ENCODE measurements around the gene ELF3. TPM values are rescaled to one million over a fixed set of nuclear protein-coding genes. Genes with fewer than 3 reads are reported as not detected.

Gene ELF3
- total and polyA plus RNA-seq, 2 of the 8 experiments (the other 6 are each of a cell fraction or from before 2014, with no cell fraction given): 17.3 to 25.0 TPM

DNA sequence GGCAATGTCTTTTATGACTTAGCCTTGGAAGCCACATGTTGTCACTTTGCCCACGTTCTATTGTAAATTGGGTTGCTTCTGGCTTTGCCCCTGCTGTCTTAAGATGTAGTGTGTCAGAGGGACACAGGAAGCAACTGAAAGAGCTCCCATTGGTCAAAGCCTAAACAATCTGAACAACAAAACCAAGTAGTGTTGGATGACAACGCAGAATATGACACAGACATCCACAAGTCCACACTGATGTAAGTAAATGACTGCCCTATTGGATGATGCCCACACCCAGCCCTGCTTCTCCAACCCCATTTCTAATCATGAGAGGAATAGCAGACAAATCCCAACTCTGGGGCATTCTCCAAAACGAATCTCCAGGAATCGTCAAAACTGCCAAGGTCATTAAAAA lies 50.7 kb downstream of the ELF3 start (continued):
- TF ChIP-seq, protein P1, sequence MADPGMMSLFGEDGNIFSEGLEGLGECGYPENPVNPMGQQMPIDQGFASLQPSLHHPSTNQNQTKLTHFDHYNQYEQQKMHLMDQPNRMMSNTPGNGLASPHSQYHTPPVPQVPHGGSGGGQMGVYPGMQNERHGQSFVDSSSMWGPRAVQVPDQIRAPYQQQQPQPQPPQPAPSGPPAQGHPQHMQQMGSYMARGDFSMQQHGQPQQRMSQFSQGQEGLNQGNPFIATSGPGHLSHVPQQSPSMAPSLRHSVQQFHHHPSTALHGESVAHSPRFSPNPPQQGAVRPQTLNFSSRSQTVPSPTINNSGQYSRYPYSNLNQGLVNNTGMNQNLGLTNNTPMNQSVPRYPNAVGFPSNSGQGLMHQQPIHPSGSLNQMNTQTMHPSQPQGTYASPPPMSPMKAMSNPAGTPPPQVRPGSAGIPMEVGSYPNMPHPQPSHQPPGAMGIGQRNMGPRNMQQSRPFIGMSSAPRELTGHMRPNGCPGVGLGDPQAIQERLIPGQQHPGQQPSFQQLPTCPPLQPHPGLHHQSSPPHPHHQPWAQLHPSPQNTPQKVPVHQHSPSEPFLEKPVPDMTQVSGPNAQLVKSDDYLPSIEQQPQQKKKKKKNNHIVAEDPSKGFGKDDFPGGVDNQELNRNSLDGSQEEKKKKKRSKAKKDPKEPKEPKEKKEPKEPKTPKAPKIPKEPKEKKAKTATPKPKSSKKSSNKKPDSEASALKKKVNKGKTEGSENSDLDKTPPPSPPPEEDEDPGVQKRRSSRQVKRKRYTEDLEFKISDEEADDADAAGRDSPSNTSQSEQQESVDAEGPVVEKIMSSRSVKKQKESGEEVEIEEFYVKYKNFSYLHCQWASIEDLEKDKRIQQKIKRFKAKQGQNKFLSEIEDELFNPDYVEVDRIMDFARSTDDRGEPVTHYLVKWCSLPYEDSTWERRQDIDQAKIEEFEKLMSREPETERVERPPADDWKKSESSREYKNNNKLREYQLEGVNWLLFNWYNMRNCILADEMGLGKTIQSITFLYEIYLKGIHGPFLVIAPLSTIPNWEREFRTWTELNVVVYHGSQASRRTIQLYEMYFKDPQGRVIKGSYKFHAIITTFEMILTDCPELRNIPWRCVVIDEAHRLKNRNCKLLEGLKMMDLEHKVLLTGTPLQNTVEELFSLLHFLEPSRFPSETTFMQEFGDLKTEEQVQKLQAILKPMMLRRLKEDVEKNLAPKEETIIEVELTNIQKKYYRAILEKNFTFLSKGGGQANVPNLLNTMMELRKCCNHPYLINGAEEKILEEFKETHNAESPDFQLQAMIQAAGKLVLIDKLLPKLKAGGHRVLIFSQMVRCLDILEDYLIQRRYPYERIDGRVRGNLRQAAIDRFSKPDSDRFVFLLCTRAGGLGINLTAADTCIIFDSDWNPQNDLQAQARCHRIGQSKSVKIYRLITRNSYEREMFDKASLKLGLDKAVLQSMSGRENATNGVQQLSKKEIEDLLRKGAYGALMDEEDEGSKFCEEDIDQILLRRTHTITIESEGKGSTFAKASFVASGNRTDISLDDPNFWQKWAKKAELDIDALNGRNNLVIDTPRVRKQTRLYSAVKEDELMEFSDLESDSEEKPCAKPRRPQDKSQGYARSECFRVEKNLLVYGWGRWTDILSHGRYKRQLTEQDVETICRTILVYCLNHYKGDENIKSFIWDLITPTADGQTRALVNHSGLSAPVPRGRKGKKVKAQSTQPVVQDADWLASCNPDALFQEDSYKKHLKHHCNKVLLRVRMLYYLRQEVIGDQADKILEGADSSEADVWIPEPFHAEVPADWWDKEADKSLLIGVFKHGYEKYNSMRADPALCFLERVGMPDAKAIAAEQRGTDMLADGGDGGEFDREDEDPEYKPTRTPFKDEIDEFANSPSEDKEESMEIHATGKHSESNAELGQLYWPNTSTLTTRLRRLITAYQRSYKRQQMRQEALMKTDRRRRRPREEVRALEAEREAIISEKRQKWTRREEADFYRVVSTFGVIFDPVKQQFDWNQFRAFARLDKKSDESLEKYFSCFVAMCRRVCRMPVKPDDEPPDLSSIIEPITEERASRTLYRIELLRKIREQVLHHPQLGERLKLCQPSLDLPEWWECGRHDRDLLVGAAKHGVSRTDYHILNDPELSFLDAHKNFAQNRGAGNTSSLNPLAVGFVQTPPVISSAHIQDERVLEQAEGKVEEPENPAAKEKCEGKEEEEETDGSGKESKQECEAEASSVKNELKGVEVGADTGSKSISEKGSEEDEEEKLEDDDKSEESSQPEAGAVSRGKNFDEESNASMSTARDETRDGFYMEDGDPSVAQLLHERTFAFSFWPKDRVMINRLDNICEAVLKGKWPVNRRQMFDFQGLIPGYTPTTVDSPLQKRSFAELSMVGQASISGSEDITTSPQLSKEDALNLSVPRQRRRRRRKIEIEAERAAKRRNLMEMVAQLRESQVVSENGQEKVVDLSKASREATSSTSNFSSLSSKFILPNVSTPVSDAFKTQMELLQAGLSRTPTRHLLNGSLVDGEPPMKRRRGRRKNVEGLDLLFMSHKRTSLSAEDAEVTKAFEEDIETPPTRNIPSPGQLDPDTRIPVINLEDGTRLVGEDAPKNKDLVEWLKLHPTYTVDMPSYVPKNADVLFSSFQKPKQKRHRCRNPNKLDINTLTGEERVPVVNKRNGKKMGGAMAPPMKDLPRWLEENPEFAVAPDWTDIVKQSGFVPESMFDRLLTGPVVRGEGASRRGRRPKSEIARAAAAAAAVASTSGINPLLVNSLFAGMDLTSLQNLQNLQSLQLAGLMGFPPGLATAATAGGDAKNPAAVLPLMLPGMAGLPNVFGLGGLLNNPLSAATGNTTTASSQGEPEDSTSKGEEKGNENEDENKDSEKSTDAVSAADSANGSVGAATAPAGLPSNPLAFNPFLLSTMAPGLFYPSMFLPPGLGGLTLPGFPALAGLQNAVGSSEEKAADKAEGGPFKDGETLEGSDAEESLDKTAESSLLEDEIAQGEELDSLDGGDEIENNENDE (IDR thresholded peaks at IDR 0.05; ENCODE audit: insufficient replicate concordance, low read length): no peak
- TF ChIP-seq RFX5 (IDR thresholded peaks at IDR 0.05; ENCODE audit: borderline replicate concordance, low read depth, low read length): no peak
